Measurements from ENCODE around the gene ZNF490. TPM values are rescaled to one million over a fixed set of nuclear protein-coding genes. Genes with fewer than 3 reads are reported as not detected.

Gene ZNF490
- total and polyA plus RNA-seq, 12 donors: 0.34 to 10.9 (median 5.8) TPM

- peak; percentile 66 to 91 for TF ChIP-seq POLR2A (IDR thresholded peaks at IDR 0.05)
- no peak for TF ChIP-seq CTCF (IDR thresholded peaks at IDR 0.05)
- intact Hi-C loops (cut with DNase I): no loop called here
Measured at GRCh38 chr19:12551060-12551832, 59.4 kb downstream of the ZNF490 start, which contains the start of gene ZNF564. ZNF564 (minus strand) TSS chr19:12551482; CDS start chr19:12551332, 150 bp downstream.

DNA sequence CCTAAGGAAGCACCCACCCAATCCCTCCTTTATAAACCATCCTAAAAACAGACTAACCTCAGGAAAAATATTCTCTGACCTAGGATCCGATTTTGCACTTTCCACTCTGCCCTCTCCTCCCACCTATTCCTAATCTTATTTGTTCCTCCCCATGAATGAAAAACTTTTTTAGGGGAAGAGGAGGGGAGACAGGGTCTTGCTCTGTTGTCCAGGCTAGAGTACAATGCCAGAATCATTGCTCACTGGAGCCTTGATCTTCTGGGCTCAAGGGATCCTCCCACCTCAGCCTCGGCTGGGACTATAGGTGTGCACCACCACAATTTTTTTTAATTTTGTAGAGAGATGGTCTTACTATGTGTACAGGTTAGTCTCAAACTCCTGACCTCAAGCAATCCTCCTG, 63.7 kb downstream of the ZNF490 start:
- Histone ChIP-seq H3K9me3 (replicated peaks in 1 of 3) (no peaks in the 10 kb centered on the region), H3K27me3 (no peaks in the 10 kb centered on the region), H3K36me3 (replicated peaks in 1 of 2) (no peaks in the 10 kb centered on the region), H3K4me3 (no peak overlapping the region), H3K4me1 (replicated peaks in 1 of 2) (peaks cover 13 to 24% of the 10 kb centered on the region in 2 donors), H3K27ac (no peak overlapping the region)
- no peak for TF ChIP-seq CTCF (IDR thresholded peaks at IDR 0.05)
- no peak for TF ChIP-seq POLR2A (IDR thresholded peaks at IDR 0.05)
- WGBS, 4 donors: 82 to 91% (median 90%) methylated on average over 2 of the region's 2 CpGs
- no peak for DNase-seq
- intact Hi-C loops (cut with DNase I): no loop called here

More at GRCh38 chr19:12551060-12551832, 59.4 kb downstream of the ZNF490 start, which contains the start of gene ZNF564:
- Histone ChIP-seq H3K4me1 (replicated peaks in 1 of 2) (peaks cover 18 to 26% of the 10 kb centered on the region in 2 donors), H3K27ac (peak within 1 kb of the TSS; percentile 94 to 99 (median 95)), H3K4me3 (peak within 1 kb of the TSS; percentile 76 to 98 (median 84)), H3K27me3 (no peaks in the 10 kb centered on the region), H3K9me3 (replicated peaks in 1 of 3) (no peaks in the 10 kb centered on the region), H3K36me3 (replicated peaks in 1 of 2) (no peaks in the 10 kb centered on the region)
- WGBS, 4 donors: 0 to 1% (median 0%) methylated on average over 21 to 49 of the region's 49 CpGs
- peak; percentile 94 to 99 (median 98) for DNase-seq

GRCh38 chr19:12546068-12546467, 64.5 kb downstream of the ZNF490 start:
- Histone ChIP-seq H3K27ac (no peak overlapping the region), H3K27me3 (no peaks in the 10 kb centered on the region), H3K4me3 (no peak overlapping the region), H3K36me3 (replicated peaks in 1 of 2) (peaks cover 0 to 4% of the 10 kb centered on the region in 2 donors), H3K4me1 (replicated peaks in 1 of 2) (peaks cover 13 to 24% of the 10 kb centered on the region in 2 donors), H3K9me3 (replicated peaks in 1 of 3) (no peaks in the 10 kb centered on the region)
- 91 to 94% (median 94%) methylated on average over 5 of the region's 5 CpGs for WGBS, 4 donors
- DNase-seq: no peak
- intact Hi-C loops (cut with DNase I): no loop called here
- TF ChIP-seq CTCF (IDR thresholded peaks at IDR 0.05) (no peak), POLR2A (IDR thresholded peaks at IDR 0.05) (no peak)

DNA sequence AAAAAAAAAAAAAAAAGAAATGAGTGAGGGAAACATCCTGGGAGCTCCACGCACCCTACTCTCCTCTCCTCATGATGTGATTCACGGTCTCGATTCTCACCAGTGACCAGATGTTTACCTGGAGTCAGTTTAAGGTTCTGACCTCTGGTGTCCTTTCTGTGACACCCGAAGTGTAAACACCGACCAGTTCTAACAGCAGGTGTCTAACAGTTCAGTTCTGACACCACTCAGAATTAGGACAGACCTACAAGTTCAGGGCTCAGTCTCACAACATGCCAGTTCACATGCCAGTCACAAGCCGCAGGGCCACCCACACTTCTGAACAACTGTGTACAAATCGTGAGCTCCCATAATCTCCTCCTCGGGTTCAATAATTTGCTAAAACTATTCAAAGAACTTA, 65.3 kb downstream of the ZNF490 start:
- no peaks in the 10 kb centered on the region for H3K27me3 ChIP-seq
- WGBS, 4 donors: 90 to 96% (median 95%) methylated on average over 8 of the region's 8 CpGs
- no peak overlapping the region for H3K27ac ChIP-seq
- no peak overlapping the region for H3K4me3 ChIP-seq
- peaks cover 0 to 10% of the 10 kb centered on the region in 2 donors for H3K36me3 ChIP-seq (replicated peaks in 1 of 2)
- H3K4me1 ChIP-seq (replicated peaks in 1 of 2): peaks cover 13 to 22% of the 10 kb centered on the region in 2 donors
- intact Hi-C loops (cut with DNase I): no loop called here
- DNase-seq: no peak
- TF ChIP-seq POLR2A (IDR thresholded peaks at IDR 0.05) (no peak), CTCF (IDR thresholded peaks at IDR 0.05) (no peak)
- no peaks in the 10 kb centered on the region for H3K9me3 ChIP-seq (replicated peaks in 1 of 3)

All from adrenal gland (tissue), 12 donors.